Stimulated activated CD8-positive, alpha-beta memory T cell treated with anti-CD3 and anti-CD28 coated beads, Interleukin-4, amount 100 ng/mL, for 24 hours (primary cell): ENCODE measurements around the gene OTUD3.
"Not testable (repeated sequence)": the region's sequence is repeated elsewhere in the genome, so short reads cannot be mapped to it uniquely, and the experiment has no call there.

ENCODE experiments used
- DNase-seq: peaks from one replicate; pipeline ENCODE4 v3.0.0-alpha.2; 2020; ENCODE audit warnings: low read depth

Gene OTUD3

GRCh38 chr1:19920132-19920710 is 38.0 kb downstream of the OTUD3 start:
- DNase-seq = no peak

GRCh38 chr1:19921310-19921709 is 39.1 kb downstream of the OTUD3 start:
- DNase-seq = no peak

- DNase-seq = no peak
Measured at GRCh38 chr1:19922015-19922688, 40.0 kb downstream of the OTUD3 start.

- DNase-seq = no peak
Measured at GRCh38 chr1:19923137-19923952, 41.1 kb downstream of the OTUD3 start, which contains the start of gene PLA2G2E. PLA2G2E (minus strand) TSS chr1:19923617; CDS start chr1:19923559, 58 bp downstream.

GRCh38 chr1:19923953-19924346 is 41.8 kb downstream of the OTUD3 start:
- DNase-seq = no peak

GRCh38 chr1:19925342-19926070 is 43.3 kb downstream of the OTUD3 start:
- DNase-seq = no peak

- no peak for DNase-seq
Measured at GRCh38 chr1:19926296-19927129, 44.3 kb downstream of the OTUD3 start.

- DNase-seq = not testable (repeated sequence)
Measured at GRCh38 chr1:19927130-19927421, 44.9 kb downstream of the OTUD3 start.

- no peak for DNase-seq
Measured at GRCh38 chr1:19932866-19933265, 50.7 kb downstream of the OTUD3 start.

GRCh38 chr1:19934336-19934735 is 52.1 kb downstream of the OTUD3 start:
- no peak for DNase-seq

- DNase-seq = no peak
Measured at GRCh38 chr1:19936061-19936750, 54.0 kb downstream of the OTUD3 start.

- DNase-seq = no peak
Measured at GRCh38 chr1:19938472-19938871, 56.3 kb downstream of the OTUD3 start.

- no peak for DNase-seq
Measured at GRCh38 chr1:19940486-19941205, 58.5 kb downstream of the OTUD3 start.

GRCh38 chr1:19941206-19941568 is 59.0 kb downstream of the OTUD3 start:
- no peak for DNase-seq

GRCh38 chr1:19942088-19942487 is 59.9 kb downstream of the OTUD3 start:
- DNase-seq = no peak

GRCh38 chr1:19942657-19943056 is 60.5 kb downstream of the OTUD3 start:
- no peak for DNase-seq

GRCh38 chr1:19945914-19946313 is 63.7 kb downstream of the OTUD3 start:
- DNase-seq = no peak

- DNase-seq = no peak
Measured at GRCh38 chr1:19946331-19946751, 64.1 kb downstream of the OTUD3 start.

GRCh38 chr1:19946971-19947370 is 64.8 kb downstream of the OTUD3 start:
- no peak for DNase-seq

GRCh38 chr1:19949016-19949415 is 66.8 kb downstream of the OTUD3 start:
- DNase-seq = no peak
